Adipocyte (in vitro differentiated cells): Measurements from ENCODE around the gene IFT25.
A peak's percentile ranks its signal among the peaks of the same experiment; 100 is the strongest.
"Not testable (repeated sequence)": the region's sequence is repeated elsewhere in the genome, so short reads cannot be mapped to it uniquely, and the experiment has no call there.

Experiments
- DNase-seq: peaks from one replicate; pipeline ENCODE4 v3.0.0-alpha.2; 2015; ENCODE audit warnings: low read depth
- H3K27me3 ChIP-seq: replicated peaks from 2 replicates; pipeline ENCODE4 v1.7.0; 2013; ENCODE audit warnings: mild to moderate bottlenecking, low read length, moderate library complexity; ENCODE audit not compliant: control insufficient read depth, insufficient read depth
- H3K36me3 ChIP-seq: 2 replicates; pipeline ENCODE4 v1.7.0; 2013; ENCODE audit warnings: low read length, mild to moderate bottlenecking, moderate library complexity; ENCODE audit not compliant: control insufficient read depth, insufficient read depth, severe bottlenecking
- H3K4me1 ChIP-seq: 2 replicates; pipeline ENCODE4 v1.7.0; 2013; ENCODE audit warnings: mild to moderate bottlenecking, low read length, moderate library complexity; ENCODE audit not compliant: control insufficient read depth, insufficient read depth
- H3K4me3 ChIP-seq: 2 replicates; pipeline ENCODE4 v1.7.0; 2013; ENCODE audit warnings: mild to moderate bottlenecking, low read length, moderate library complexity
- H3K9ac ChIP-seq: 2 replicates; pipeline ENCODE4 v1.7.0; 2013; ENCODE audit warnings: mild to moderate bottlenecking, low read length, moderate library complexity
- H3K9me3 ChIP-seq: 2 replicates; pipeline ENCODE4 v1.7.0; 2013; ENCODE audit warnings: mild to moderate bottlenecking, low read length, moderate library complexity; ENCODE audit not compliant: control insufficient read depth

IFT25 gene

DNA sequence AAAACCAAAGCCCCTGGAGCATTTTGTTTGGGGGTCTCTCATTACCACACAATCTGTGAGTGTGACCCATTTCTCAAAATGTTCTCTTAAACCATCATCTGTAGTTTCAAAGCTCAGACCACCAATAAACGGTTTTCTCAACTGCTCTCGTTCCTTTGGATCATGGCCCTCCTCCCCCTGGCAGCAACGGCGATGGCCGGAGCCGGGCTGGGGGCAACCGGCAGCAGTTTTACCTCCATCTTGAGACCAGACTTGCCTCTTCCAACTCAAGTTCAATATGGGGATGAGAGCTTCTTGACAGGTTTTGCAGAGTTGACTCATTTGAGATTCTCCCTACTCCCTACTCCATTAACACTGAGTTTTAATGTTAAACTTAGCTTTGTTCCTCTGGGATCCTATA, 30.4 kb upstream of the IFT25 start:
- Histone ChIP-seq H3K4me1 (no peaks in the 10 kb centered on the region), H3K36me3 (no peaks in the 10 kb centered on the region), H3K4me3 (no peak overlapping the region), H3K9me3 (no peaks in the 10 kb centered on the region), H3K9ac (no peak overlapping the region), H3K27me3 (no peaks in the 10 kb centered on the region)
- DNase-seq = no peak

DNA sequence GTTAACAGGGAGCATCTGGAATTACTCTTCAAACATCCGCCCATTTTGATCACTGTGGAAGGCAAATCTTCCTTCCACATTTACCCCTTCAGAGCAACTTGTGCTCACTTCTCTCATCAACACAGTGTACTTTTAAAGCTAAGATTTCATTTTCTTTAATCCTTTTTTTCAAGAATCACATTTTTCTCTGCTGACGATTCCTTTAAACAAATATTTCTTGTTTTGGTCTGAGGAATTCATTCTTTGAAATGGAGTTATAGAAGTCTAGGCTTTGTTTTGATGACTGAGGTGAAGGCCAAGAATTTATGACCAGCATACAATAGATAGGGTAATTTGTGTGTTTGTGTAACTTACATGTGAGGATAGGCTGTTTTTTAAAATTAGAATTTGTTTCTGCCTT, 26.2 kb upstream of the IFT25 start:
- peak; percentile 58 for DNase-seq
- peaks cover 34% of the 10 kb centered on the region for H3K36me3 ChIP-seq
- no peak overlapping the region for H3K9ac ChIP-seq
- no peaks in the 10 kb centered on the region for H3K4me1 ChIP-seq
- no peaks in the 10 kb centered on the region for H3K27me3 ChIP-seq
- H3K4me3 ChIP-seq = no peak overlapping the region
- no peaks in the 10 kb centered on the region for H3K9me3 ChIP-seq

- DNase-seq, H3K9me3 ChIP-seq, H3K4me1 ChIP-seq, H3K9ac ChIP-seq, H3K4me3 ChIP-seq, H3K27me3 ChIP-seq: not testable (repeated sequence)
- peaks cover 50% of the 10 kb centered on the region for H3K36me3 ChIP-seq
These were observed 23.8 kb upstream of the IFT25 start for GRCh38 chr1:53969323-53969722.

DNA sequence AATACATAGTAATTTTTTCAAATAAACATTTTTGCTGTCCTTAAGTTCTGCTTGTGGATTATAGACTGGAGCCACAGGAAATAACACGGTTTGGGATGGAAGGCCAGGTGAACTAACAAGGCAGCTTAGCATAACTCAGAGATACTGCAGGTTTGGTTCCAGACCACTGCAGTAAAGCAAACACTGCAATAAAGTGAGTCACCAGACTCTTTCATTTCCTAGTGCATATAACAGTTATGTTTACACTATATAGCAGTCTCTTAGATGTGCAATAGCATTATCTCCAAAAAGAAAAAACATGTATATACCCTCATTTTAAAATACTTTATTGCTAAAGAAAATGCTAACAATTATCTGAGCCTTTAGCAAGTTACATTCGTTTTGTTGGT, 22.6 kb upstream of the IFT25 start:
- no peak overlapping the region for H3K4me3 ChIP-seq
- peak; percentile 29 for DNase-seq
- H3K9me3 ChIP-seq = no peaks in the 10 kb centered on the region
- peaks cover 62% of the 10 kb centered on the region for H3K36me3 ChIP-seq
- no peaks in the 10 kb centered on the region for H3K27me3 ChIP-seq
- H3K9ac ChIP-seq = no peak overlapping the region
- H3K4me1 ChIP-seq = no peaks in the 10 kb centered on the region

DNA sequence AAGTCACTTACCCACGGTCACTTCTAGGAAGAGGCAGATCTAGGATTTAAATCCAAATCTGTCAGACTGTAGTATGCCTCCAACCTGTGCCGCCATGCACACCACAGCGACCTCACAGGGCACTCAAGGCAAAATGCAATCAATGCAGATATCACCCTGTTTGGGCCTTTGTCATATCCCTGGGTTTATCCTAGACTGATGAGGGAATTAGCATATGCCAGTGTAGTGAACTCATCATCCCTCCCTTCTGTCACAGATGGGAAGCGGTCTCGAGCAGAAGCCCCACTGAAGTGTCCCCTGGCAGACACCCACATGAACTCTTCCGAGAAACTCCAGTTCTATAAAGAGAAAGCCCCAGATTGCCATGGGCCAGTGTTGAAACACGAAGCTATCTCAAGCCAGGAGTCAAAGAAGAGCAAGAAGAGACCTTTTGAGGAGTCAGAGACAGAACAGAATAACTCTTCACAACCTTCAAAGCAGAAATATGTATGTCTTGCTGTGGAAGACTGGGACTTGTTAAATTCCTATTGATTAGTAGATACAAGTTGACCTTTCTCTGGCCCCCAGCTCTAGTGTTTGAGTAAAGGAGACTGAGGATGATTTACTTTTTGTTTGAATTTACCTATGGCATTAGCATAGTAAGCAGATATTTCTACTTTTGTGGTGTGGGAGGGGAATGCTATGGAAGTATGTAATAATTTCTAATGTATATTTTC, 22.1 kb upstream of the IFT25 start:
- Histone ChIP-seq H3K27me3 (no peaks in the 10 kb centered on the region), H3K9ac (no peak overlapping the region), H3K36me3 (peaks cover 67% of the 10 kb centered on the region), H3K4me3 (no peak overlapping the region), H3K4me1 (no peaks in the 10 kb centered on the region), H3K9me3 (no peaks in the 10 kb centered on the region)
- no peak for DNase-seq

DNA sequence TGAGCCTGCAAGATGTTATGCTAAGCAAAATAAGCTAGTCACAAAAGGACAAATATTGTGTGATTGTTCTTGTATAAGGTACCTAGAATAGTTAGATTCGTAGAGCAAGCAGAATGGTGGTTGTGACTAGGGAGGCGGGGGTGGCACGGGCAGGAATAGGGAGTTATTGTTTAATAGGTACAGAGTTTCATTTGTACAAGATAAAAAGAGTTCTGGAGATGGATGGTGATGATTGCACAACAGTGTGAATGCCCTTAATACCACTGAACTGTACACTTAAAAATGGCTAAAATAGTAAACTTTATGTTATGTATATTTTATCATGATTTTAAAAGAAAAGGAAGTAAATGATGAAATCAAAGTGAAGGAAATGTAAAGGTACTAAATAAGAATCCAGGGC, 21.3 kb upstream of the IFT25 start:
- no peak for DNase-seq
- no peaks in the 10 kb centered on the region for H3K9me3 ChIP-seq
- H3K36me3 ChIP-seq = peaks cover 75% of the 10 kb centered on the region
- no peaks in the 10 kb centered on the region for H3K27me3 ChIP-seq
- H3K9ac ChIP-seq = no peak overlapping the region
- no peaks in the 10 kb centered on the region for H3K4me1 ChIP-seq
- H3K4me3 ChIP-seq = no peak overlapping the region

DNA sequence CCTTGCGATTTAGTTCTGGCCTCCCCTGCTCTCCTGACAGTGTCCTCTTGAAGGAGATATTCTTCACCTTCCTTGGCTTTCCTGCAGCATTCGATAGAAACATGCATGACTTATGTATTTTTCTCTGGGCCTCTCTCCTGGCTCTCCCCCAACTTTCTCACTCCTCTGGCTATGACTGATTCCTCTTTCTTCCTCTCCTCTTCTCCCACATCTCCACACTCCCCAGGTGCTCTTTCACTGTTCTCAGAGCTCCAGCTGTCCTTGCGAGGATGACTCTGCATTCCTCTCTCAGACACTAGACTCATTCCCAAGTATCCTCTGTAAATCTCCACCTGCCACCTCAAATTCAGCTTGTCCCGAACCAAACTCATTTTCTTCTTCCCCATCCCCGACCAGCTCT, 18.6 kb upstream of the IFT25 start:
- H3K4me3 ChIP-seq = no peak overlapping the region
- no peak for DNase-seq
- no peaks in the 10 kb centered on the region for H3K4me1 ChIP-seq
- H3K36me3 ChIP-seq = peaks cover 80% of the 10 kb centered on the region
- H3K9me3 ChIP-seq = no peaks in the 10 kb centered on the region
- no peak overlapping the region for H3K9ac ChIP-seq
- no peaks in the 10 kb centered on the region for H3K27me3 ChIP-seq

- Histone ChIP-seq H3K4me1 (no peaks in the 10 kb centered on the region), H3K36me3 (peaks cover 77% of the 10 kb centered on the region), H3K4me3 (no peak overlapping the region), H3K27me3 (no peaks in the 10 kb centered on the region), H3K9me3 (no peaks in the 10 kb centered on the region), H3K9ac (no peak overlapping the region)
- DNase-seq = no peak
These were observed 18.0 kb upstream of the IFT25 start for GRCh38 chr1:53963460-53963859.

DNA sequence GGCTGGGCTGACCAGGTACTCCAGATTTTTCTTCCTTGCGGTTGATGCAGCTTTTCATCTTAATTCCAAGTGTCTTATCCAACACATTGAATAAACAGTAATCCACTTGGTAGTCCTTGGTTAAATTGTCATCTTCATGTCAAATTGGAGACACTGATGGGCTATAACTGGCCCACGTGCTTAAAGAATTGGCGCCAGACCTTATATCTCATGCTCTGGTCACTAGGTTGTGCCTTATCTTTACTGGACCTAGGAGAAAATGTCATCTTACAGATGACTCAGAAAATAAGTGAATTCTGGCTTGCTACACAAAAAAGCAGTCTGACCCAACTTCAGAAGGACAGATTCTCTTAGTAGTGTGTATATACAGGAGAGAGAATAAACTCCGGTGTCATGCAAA, 16.9 kb upstream of the IFT25 start:
- Histone ChIP-seq H3K9ac (no peak overlapping the region), H3K4me1 (peaks cover 3% of the 10 kb centered on the region), H3K9me3 (no peaks in the 10 kb centered on the region), H3K4me3 (no peak overlapping the region), H3K36me3 (peaks cover 70% of the 10 kb centered on the region), H3K27me3 (no peaks in the 10 kb centered on the region)
- no peak for DNase-seq

- Histone ChIP-seq H3K36me3 (peaks cover 53% of the 10 kb centered on the region), H3K4me3 (no peak overlapping the region), H3K4me1 (peaks cover 19% of the 10 kb centered on the region), H3K27me3 (no peaks in the 10 kb centered on the region), H3K9me3 (no peaks in the 10 kb centered on the region), H3K9ac (peak overlapping the region; percentile 14)
- DNase-seq = no peak
These were observed 14.3 kb upstream of the IFT25 start for GRCh38 chr1:53959664-53960250.

GRCh38 chr1:53957194-53957818, 11.8 kb upstream of the IFT25 start:
- peak overlapping the region; percentile 30 for H3K4me3 ChIP-seq
- H3K36me3 ChIP-seq = peaks cover 42% of the 10 kb centered on the region
- no peaks in the 10 kb centered on the region for H3K27me3 ChIP-seq
- H3K4me1 ChIP-seq = peaks cover 19% of the 10 kb centered on the region
- no peaks in the 10 kb centered on the region for H3K9me3 ChIP-seq
- H3K9ac ChIP-seq = peak overlapping the region; percentile 53
- peak; percentile 55 for DNase-seq
